HCT116 (cell line): ENCODE results near the gene MON1B. TPM values are rescaled to one million over a fixed set of nuclear protein-coding genes. Genes with fewer than 3 reads are reported as not detected.
A peak's percentile ranks its signal among the peaks of the same experiment; 100 is the strongest.

ENCODE experiments used
- ATAC-seq: fragments of 200-7000 bp; cut with Tn5 transposase; 2 replicates; pipeline ENCODE4 v1.9.1; 2020; ENCODE audit warnings: mild to moderate bottlenecking, moderate library complexity
- BruUV-seq: library from RNA; stranded (reverse); fragments of 400-500 nt; replicated peaks from 2 replicates; lab custom pipeline; 2021; lab: Mats Ljungman, UMichigan
- CTCF ChIA-PET: fragments of 300-600 bp; sonication (Branson Sonifier 250); formaldehyde crosslinking; loops from one replicate; lab custom pipeline; 2021; ENCODE audit warnings: antibody characterized with exemption; lab: Charles Lee
- POLR2A ChIA-PET: fragments of 300-600, 350-600 bp; sonication (Branson Sonifier 250); formaldehyde crosslinking; loops from one replicate; lab custom pipeline; 2021; ENCODE audit warnings: antibody characterized with exemption; lab: Charles Lee
- RAD21 ChIA-PET, 2 experiments: fragments of 300-600 bp; sonication (Branson Sonifier 250); formaldehyde crosslinking; loops; one replicate each; lab custom pipeline; 2023; ENCODE audit warnings: low total read pairs in 2 of 2; ENCODE audit not compliant: uncharacterized antibody in 2 of 2, unreplicated experiment in 2 of 2, low non-redundant PET in 1 of 2; lab: Charles Lee
- DNase-seq: peaks from one replicate; pipeline ENCODE4 v3.0.0-alpha.2; 2010; ENCODE audit warnings: low read depth, low spot score
- H2AFZ ChIP-seq: fragments of 200-600 bp; shearing (Covaris generic), sonication (generic); 2 replicates; pipeline ENCODE4 v1.6.1; 2017; ENCODE audit warnings: low read depth, mixed run types, mixed read lengths, antibody characterized with exemption, low read length; ENCODE audit not compliant: poor library complexity, severe bottlenecking
- H3K27ac ChIP-seq: 2 replicates; pipeline ENCODE4 v1.5.1; 2012; ENCODE audit warnings: low read depth, low read length
- H3K27me3 ChIP-seq: fragments of 200-600 bp; sonication (generic); 2 replicates; pipeline ENCODE4 v1.6.1; 2016; ENCODE audit warnings: mixed run types, low read length, mixed read lengths; ENCODE audit not compliant: insufficient read depth
- H3K36me3 ChIP-seq, 2 experiments: fragments of 200-500 bp in 1 of 2; fragments of 200-600 bp in 1 of 2; sonication (Bioruptor generic) in 1 of 2; sonication (generic) in 1 of 2; 2 replicates each; pipeline versions ENCODE4 v1.5.1 to v1.6.1; 2014 to 2016; ENCODE audit warnings: low read length in 2 of 2, inconsistent platforms in 1 of 2, mixed read lengths in 1 of 2, mixed run types in 1 of 2; ENCODE audit not compliant: insufficient read depth in 2 of 2, control insufficient read depth in 1 of 2
- H3K4me1 ChIP-seq, 2 experiments: fragments of 200-600 bp in 1 of 2; sonication (generic) in 1 of 2; 2 replicates each; pipeline versions ENCODE4 v1.5.1 to v1.6.1; 2012 to 2017; ENCODE audit warnings: low read length in 2 of 2, inconsistent platforms in 1 of 2, mild to moderate bottlenecking in 1 of 2, mixed read lengths in 1 of 2, mixed run types in 1 of 2, moderate library complexity in 1 of 2; ENCODE audit not compliant: insufficient read depth in 2 of 2, control insufficient read depth in 1 of 2
- H3K4me2 ChIP-seq: fragments of 200-600 bp; sonication (generic); 2 replicates; pipeline ENCODE4 v1.6.1; 2017; ENCODE audit warnings: mixed run types, low read length, mixed read lengths
- H3K4me3 ChIP-seq, 2 experiments: fragments of 200-600 bp in 1 of 2; sonication (generic) in 1 of 2; replicated peaks in 1 of 2; 2 replicates each; pipeline ENCODE4 v1.5.1; 2011 to 2016; ENCODE audit warnings: low read length in 2 of 2, control low read depth in 1 of 2, low read depth in 1 of 2, mild to moderate bottlenecking in 1 of 2, mixed read lengths in 1 of 2, mixed run types in 1 of 2
- H3K79me2 ChIP-seq: fragments of 200-600 bp; sonication (generic); 2 replicates; pipeline ENCODE4 v1.6.1; 2017; ENCODE audit warnings: mild to moderate bottlenecking, mixed run types, low read length, moderate library complexity, mixed read lengths; ENCODE audit not compliant: insufficient read depth
- H3K9ac ChIP-seq: fragments of 200-600 bp; sonication (generic); 2 replicates; pipeline ENCODE4 v1.6.1; 2016; ENCODE audit warnings: low read length, mixed read lengths
- H3K9me2 ChIP-seq: fragments of 200-600 bp; sonication (generic), shearing (Covaris generic); 2 replicates; pipeline ENCODE4 v1.6.1; 2017; ENCODE audit warnings: mixed run types, mild to moderate bottlenecking, moderate library complexity; ENCODE audit not compliant: insufficient read depth
- H3K9me3 ChIP-seq, 2 experiments: fragments of 200-500 bp in 1 of 2; fragments of 200-600 bp in 1 of 2; sonication (Bioruptor generic) in 1 of 2; sonication (generic) in 1 of 2; 2 replicates each; pipeline ENCODE4 v1.6.1; 2014 to 2017; ENCODE audit warnings: low read length in 2 of 2, mixed read lengths in 2 of 2, inconsistent platforms in 1 of 2, low read depth in 1 of 2, mild to moderate bottlenecking in 1 of 2, mixed run types in 1 of 2, moderate library complexity in 1 of 2; ENCODE audit not compliant: control insufficient read depth in 1 of 2, insufficient read depth in 1 of 2
- H4K20me1 ChIP-seq: fragments of 200-600 bp; sonication (generic), shearing (Covaris generic); 2 replicates; pipeline ENCODE4 v1.6.1; 2017; ENCODE audit warnings: mixed run types, mild to moderate bottlenecking, moderate library complexity; ENCODE audit not compliant: insufficient read depth
- CTCF ChIP-seq, 3 experiments: fragments of 200-600 bp in 1 of 3; sonication (generic) in 1 of 3; IDR thresholded peaks in 2 of 3; conservative IDR thresholded peaks in 1 of 3; 2 replicates each; pipeline ENCODE4 v1.5.1; 2012 to 2017; ENCODE audit warnings: low read depth in 2 of 3, low read length in 2 of 3, antibody characterized with exemption in 1 of 3, borderline replicate concordance in 1 of 3, control low read depth in 1 of 3, mild to moderate bottlenecking in 1 of 3, mixed read lengths in 1 of 3, mixed run types in 1 of 3, moderate library complexity in 1 of 3; ENCODE audit not compliant: insufficient read depth in 1 of 3
- ELF1 ChIP-seq: IDR thresholded peaks from 2 replicates; pipeline ENCODE4 v1.6.1; 2012; ENCODE audit warnings: low read depth, borderline replicate concordance
- EZH2 ChIP-seq: fragments of 200-600 bp; sonication (generic); IDR thresholded peaks from 2 replicates; pipeline ENCODE4 v1.6.1; 2017; ENCODE audit warnings: antibody characterized with exemption, mixed run types
- EZH2phosphoT487 ChIP-seq: fragments of 200-600 bp; IDR thresholded peaks from 2 replicates; pipeline ENCODE4 v1.6.1; 2018; ENCODE audit warnings: antibody characterized with exemption, borderline replicate concordance
- FOSL1 ChIP-seq: IDR thresholded peaks from 2 replicates; pipeline ENCODE4 v1.6.1; 2012; ENCODE audit warnings: low read depth
- JUND ChIP-seq: IDR thresholded peaks from 2 replicates; pipeline ENCODE4 v1.6.1; 2012
- POLR2AphosphoS5 ChIP-seq: IDR thresholded peaks from 2 replicates; pipeline ENCODE4 v1.6.1; 2011; ENCODE audit warnings: mild to moderate bottlenecking, low read depth, low read length, moderate library complexity
- RAD21 ChIP-seq: IDR thresholded peaks from 2 replicates; pipeline ENCODE4 v1.6.1; 2012; ENCODE audit warnings: low read depth, mild to moderate bottlenecking
- TCF7L2 ChIP-seq: IDR thresholded peaks from 2 replicates; pipeline ENCODE4 v1.7.0; 2011; ENCODE audit warnings: borderline replicate concordance, inconsistent platforms; ENCODE audit not compliant: insufficient read depth, insufficient read length; ENCODE audit errors: extremely low read depth
- ZNF274 ChIP-seq: fragments of 200-500 bp; sonication (Bioruptor generic); IDR thresholded peaks from 2 replicates; pipeline ENCODE4 v1.6.1; 2014; ENCODE audit warnings: mild to moderate bottlenecking, low read depth, low read length, inconsistent platforms
- intact Hi-C: fragments of 100-400 bp; cut with micrococcal nuclease; formaldehyde crosslinking; loops from 2 replicates; pipeline ENCODE4 v1.10.0; 2022
- total RNA-seq: library from RNA; stranded (reverse); gene quantifications from one replicate; pipeline ENCODE4 v1.2.1, GENCODE V29; 2021; ENCODE audit not compliant: unreplicated experiment

Gene MON1B
- total RNA-seq, 1 experiment from 2014 or later, result 34.7 TPM

GRCh38 chr16:77234611-77235010 lies 43.6 kb downstream of the MON1B start:
- peaks cover 0 to 5% of the 10 kb centered on the region in 2 experiments; a peak in 2 of 4 replicates for H3K4me1 ChIP-seq
- TF ChIP-seq JUND, result no peak
- no peak for TF ChIP-seq RAD21
- TF ChIP-seq POLR2AphosphoS5, result no peak
- H3K9me2 ChIP-seq, result no peaks in the 10 kb centered on the region
- H3K36me3 ChIP-seq, result no peaks in the 10 kb centered on the region
- BruUV-seq, result no TSS peak
- DNase-seq (no peak), ATAC-seq (no peak)
- intact Hi-C loops, result loop anchor here (5.0 to 10.0 kb wide), 3 partner anchors 170 to 863 kb away; partner anchors contain the start of gene WWOX
- no peak overlapping the region for H2AFZ ChIP-seq
- no peaks in the 10 kb centered on the region for H4K20me1 ChIP-seq
- no peak overlapping the region for H3K4me2 ChIP-seq
- RAD21 ChIA-PET, result no interaction called here
- no peak overlapping the region for H3K27ac ChIP-seq
- CTCF ChIA-PET, result interaction anchor here (1.5 to 4.4 kb wide), 3 partner anchors 11 to 425 kb away, joined by 4 to 77 read pairs (median 20); no protein-coding TSS in a partner anchor
- POLR2A ChIA-PET, result no interaction called here
- no peak overlapping the region for H3K4me3 ChIP-seq
- no peaks in the 10 kb centered on the region for H3K27me3 ChIP-seq
- no peaks in the 10 kb centered on the region for H3K79me2 ChIP-seq
- H3K9ac ChIP-seq, result no peak overlapping the region
- no peaks in the 10 kb centered on the region for H3K9me3 ChIP-seq

- Histone ChIP-seq H3K79me2 (no peaks in the 10 kb centered on the region), H3K4me3 (peak overlapping the region in 1 of 2 experiments; percentile 14; a peak in 1 of 4 replicates), H2AFZ (peak overlapping the region; percentile 84)
- ATAC-seq (peak; percentile 98), DNase-seq (no peak)
- CTCF ChIA-PET, result interaction anchor here (0.8 to 4.4 kb wide), 6 partner anchors 13 to 858 kb away, joined by 3 to 77 read pairs (median 5); no protein-coding TSS in a partner anchor
- intact Hi-C loops, result loop anchor here (1.0 to 10.0 kb wide), 7 partner anchors 140 to 861 kb away; partner anchors contain the start of gene WWOX
- BruUV-seq, result no TSS peak
- no peak for TF ChIP-seq ELF1
- no peak for TF ChIP-seq TCF7L2
- no peak for TF ChIP-seq FOSL1
- no peak for TF ChIP-seq EZH2
- peak; percentile 98 to 99 (median 99) for TF ChIP-seq CTCF (IDR thresholded peaks at IDR 0.05 in 2 of 3, conservative IDR thresholded peaks at IDR 0.05 in 1 of 3; ENCODE audit: borderline replicate concordance in 1 of 3, insufficient read depth in 1 of 3, low read depth in 2 of 3, low read length in 2 of 3)
- no peak for TF ChIP-seq ZNF274
- no peak for TF ChIP-seq POLR2AphosphoS5
- no peak for TF ChIP-seq EZH2phosphoT487
- TF ChIP-seq RAD21, result peak; percentile 100
- TF ChIP-seq, all 23 proteins: peak for 2
- Histone ChIP-seq H3K9ac (no peak overlapping the region), H3K9me2 (no peaks in the 10 kb centered on the region), H3K36me3 (no peaks in the 10 kb centered on the region), H3K27me3 (no peaks in the 10 kb centered on the region), H3K4me2 (peak overlapping the region; percentile 54), H3K27ac (no peak overlapping the region), H3K4me1 (peaks cover 0 to 5% of the 10 kb centered on the region in 2 experiments; a peak in 2 of 4 replicates), H4K20me1 (no peaks in the 10 kb centered on the region), H3K9me3 (no peaks in the 10 kb centered on the region)
- ChIA-PET POLR2A (no interaction called here), RAD21 (interaction anchor here in 1 of 2 experiments (0.6 kb wide), 1 partner anchor 361 kb away, joined by 3 read pairs; no protein-coding TSS in a partner anchor)
Observed at GRCh38 chr16:77236063-77236511, 45.1 kb downstream of the MON1B start.
